GM06990 (cell line): Measurements from ENCODE around the gene NOL12.

Experiments
- DNase-seq: peaks from one replicate; pipeline ENCODE4 v3.0.0-alpha.2; 2011; ENCODE audit not compliant: insufficient read length; ENCODE audit errors: extremely low read depth
- H3K27me3 ChIP-seq: replicated peaks from 2 replicates; pipeline ENCODE4 v1.6.0; 2011; ENCODE audit warnings: low read length; ENCODE audit not compliant: control insufficient read depth, insufficient read depth
- H3K36me3 ChIP-seq: 2 replicates; pipeline ENCODE4 v1.5.1; 2011; ENCODE audit warnings: low read length; ENCODE audit not compliant: control insufficient read depth, insufficient read depth
- H3K4me3 ChIP-seq: replicated peaks from 2 replicates; pipeline ENCODE4 v1.5.1; 2011; ENCODE audit warnings: low read depth, mild to moderate bottlenecking, control low read depth, low read length
- TF ChIP-seq, protein P1 (sequence below): IDR thresholded peaks from 2 replicates; pipeline ENCODE4 v1.5.1; 2011; ENCODE audit warnings: low read length, control low read depth, mild to moderate bottlenecking, inconsistent platforms; ENCODE audit not compliant: insufficient read depth, poor library complexity, severe bottlenecking

Gene NOL12

DNA sequence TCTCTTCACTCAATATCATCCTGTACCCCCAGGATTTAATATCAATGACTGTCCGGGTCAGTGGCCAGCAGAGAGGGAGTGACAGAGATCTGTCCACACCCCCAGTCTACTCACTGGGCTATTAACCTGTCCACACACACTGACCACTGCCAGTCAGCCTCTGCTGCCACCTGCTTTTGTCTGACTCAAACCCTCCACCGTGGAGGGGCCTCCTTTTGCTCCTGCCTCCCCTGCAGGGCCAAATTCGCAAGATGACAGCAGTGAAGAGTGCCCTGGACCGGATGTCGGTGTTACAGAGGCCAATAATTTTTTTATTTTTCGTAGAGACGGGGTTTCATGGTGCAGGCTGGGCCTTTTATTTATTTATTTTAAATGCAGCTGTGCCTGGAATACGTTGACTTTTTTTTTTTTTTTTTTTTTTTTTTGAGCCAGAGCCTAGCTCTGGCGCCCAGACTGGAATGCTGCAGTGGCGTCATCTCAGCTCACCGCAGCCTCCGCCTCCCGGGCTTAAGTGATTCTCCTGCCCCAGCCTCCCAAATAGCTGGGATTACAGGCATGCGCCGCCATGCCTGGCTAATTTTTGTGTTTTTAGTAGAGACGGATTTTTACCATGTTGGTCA lies 22.5 kb upstream of the NOL12 start:
- no peaks in the 10 kb centered on the region for H3K27me3 ChIP-seq
- no peak overlapping the region for H3K4me3 ChIP-seq
- TF ChIP-seq, protein P1, sequence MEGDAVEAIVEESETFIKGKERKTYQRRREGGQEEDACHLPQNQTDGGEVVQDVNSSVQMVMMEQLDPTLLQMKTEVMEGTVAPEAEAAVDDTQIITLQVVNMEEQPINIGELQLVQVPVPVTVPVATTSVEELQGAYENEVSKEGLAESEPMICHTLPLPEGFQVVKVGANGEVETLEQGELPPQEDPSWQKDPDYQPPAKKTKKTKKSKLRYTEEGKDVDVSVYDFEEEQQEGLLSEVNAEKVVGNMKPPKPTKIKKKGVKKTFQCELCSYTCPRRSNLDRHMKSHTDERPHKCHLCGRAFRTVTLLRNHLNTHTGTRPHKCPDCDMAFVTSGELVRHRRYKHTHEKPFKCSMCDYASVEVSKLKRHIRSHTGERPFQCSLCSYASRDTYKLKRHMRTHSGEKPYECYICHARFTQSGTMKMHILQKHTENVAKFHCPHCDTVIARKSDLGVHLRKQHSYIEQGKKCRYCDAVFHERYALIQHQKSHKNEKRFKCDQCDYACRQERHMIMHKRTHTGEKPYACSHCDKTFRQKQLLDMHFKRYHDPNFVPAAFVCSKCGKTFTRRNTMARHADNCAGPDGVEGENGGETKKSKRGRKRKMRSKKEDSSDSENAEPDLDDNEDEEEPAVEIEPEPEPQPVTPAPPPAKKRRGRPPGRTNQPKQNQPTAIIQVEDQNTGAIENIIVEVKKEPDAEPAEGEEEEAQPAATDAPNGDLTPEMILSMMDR: no peak
- no peak for DNase-seq
- peaks cover 14% of the 10 kb centered on the region for H3K36me3 ChIP-seq

DNA sequence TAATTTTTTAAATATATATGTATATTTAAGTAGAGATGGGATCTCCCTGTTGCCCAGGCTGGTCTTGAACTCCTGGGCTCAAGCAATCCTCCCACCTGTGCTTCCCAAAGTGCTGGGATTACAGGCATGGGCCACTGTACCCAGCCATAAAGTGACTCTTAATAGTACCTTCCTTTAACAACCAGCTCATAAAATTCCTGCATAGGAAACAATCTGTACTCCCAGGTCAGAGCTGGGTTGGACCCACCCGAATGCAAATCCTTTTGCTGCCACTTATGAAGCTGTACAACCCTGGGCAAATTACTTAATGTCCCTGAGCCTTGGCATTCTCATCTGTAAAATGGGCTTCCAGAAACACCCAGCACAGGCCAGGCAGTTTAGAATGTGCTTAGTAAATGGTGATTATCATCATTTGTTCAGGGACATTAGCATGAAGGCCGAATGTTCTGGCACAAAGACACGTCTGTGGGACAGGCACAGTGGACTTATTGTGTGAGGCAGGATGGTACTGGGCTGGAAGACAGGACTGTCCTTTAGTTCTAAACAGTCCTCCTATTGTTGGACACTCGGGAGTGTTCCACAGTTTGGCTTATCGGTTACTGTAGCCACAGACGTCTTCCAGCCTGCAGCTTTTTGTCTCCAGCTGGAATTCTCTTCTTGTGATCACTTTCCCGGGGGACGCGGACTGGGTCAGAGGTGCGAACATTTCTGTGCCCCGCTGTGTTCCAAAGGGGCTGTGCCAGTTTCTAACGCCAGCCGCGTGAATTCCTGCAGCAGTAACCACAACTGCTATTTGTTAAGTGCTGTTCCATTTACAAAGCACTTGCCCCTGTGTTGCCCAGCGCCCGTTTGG lies 21.7 kb upstream of the NOL12 start:
- Histone ChIP-seq H3K36me3 (peaks cover 14% of the 10 kb centered on the region), H3K4me3 (no peak overlapping the region), H3K27me3 (no peaks in the 10 kb centered on the region)
- no peak for DNase-seq
- TF ChIP-seq, protein P1: no peak

DNA sequence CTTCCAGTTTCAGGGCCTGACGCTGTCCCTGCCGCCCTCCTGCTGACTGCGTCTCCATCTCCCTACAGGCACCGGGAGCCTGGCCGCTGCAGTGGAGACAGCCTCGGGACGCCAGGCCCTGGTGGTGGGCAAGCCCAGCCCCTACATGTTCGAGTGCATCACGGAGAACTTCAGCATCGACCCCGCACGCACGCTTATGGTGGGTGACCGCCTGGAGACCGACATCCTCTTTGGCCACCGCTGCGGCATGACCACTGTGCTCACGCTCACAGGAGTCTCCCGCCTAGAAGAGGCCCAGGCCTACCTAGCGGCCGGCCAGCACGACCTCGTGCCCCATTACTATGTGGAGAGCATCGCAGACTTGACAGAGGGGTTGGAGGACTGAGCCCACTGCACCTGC lies 20.7 kb upstream of the NOL12 start:
- no peak overlapping the region for H3K4me3 ChIP-seq
- TF ChIP-seq, protein P1: no peak
- DNase-seq: no peak
- no peaks in the 10 kb centered on the region for H3K27me3 ChIP-seq
- peaks cover 14% of the 10 kb centered on the region for H3K36me3 ChIP-seq

GRCh38 chr22:37669586-37669985 lies 16.6 kb upstream of the NOL12 start:
- TF ChIP-seq, protein P1: no peak
- Histone ChIP-seq H3K36me3 (peaks cover 12% of the 10 kb centered on the region), H3K27me3 (no peaks in the 10 kb centered on the region), H3K4me3 (no peak overlapping the region)
- no peak for DNase-seq

GRCh38 chr22:37672206-37672919 lies 13.8 kb upstream of the NOL12 start:
- DNase-seq: no peak
- Histone ChIP-seq H3K27me3 (no peaks in the 10 kb centered on the region), H3K4me3 (no peak overlapping the region), H3K36me3 (no peaks in the 10 kb centered on the region; the same call in 1 of the 2 replicates)
- TF ChIP-seq, protein P1: no peak
